ENCODE results near the gene TENM3.

The TENM3 gene

DNA sequence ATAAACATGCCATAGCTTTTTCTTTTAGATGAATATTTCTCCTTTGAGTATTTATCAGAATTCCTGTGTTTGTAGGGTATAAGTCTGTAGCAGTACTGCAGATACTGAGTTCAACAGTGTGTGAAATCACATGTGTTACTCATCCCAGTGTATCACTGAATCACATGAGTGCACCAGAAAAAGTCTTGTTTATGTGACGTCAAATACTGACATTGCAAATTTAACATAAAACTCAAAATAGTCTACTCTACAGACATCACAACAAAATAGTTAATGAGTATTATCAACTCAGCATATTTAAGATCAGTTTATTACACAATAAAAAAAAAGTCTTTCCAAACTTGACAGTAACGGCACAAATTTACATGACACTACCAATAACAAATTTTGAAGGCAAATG is 452.6 kb downstream of the TENM3 start:
- no peak overlapping the region for H3K4me3 ChIP-seq (replicated peaks in 1 of 2; ENCODE audit: low read depth in 2 of 2, low read length in 2 of 2)
- TF ChIP-seq, protein P1, sequence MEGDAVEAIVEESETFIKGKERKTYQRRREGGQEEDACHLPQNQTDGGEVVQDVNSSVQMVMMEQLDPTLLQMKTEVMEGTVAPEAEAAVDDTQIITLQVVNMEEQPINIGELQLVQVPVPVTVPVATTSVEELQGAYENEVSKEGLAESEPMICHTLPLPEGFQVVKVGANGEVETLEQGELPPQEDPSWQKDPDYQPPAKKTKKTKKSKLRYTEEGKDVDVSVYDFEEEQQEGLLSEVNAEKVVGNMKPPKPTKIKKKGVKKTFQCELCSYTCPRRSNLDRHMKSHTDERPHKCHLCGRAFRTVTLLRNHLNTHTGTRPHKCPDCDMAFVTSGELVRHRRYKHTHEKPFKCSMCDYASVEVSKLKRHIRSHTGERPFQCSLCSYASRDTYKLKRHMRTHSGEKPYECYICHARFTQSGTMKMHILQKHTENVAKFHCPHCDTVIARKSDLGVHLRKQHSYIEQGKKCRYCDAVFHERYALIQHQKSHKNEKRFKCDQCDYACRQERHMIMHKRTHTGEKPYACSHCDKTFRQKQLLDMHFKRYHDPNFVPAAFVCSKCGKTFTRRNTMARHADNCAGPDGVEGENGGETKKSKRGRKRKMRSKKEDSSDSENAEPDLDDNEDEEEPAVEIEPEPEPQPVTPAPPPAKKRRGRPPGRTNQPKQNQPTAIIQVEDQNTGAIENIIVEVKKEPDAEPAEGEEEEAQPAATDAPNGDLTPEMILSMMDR (IDR thresholded peaks at IDR 0.05; ENCODE audit: low read depth, low read length) = no peak
- DNase-seq (ENCODE audit: low read depth in 2 of 2) = no peak

DNA sequence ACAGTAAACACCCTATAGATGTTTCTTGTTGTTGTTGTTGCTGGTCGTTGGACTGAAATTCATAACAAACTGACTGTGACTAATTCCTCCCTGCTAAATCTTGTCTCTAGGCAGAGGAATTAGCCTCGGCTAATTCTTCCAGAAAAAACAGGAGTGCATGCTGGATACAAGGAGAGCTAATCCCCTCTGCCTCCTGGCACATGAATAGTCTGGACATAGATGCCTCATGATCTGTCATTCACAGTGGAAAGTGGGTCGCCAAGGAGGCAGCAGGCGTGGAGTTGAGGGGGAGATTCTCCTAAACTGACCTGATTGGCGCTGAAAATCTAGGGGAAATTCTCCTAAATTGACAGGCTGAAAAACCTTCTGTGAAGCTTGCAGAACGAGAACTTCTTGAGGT is 453.9 kb downstream of the TENM3 start:
- TF ChIP-seq, protein P1 (IDR thresholded peaks at IDR 0.05; ENCODE audit: low read depth, low read length) = no peak
- no peak for DNase-seq (ENCODE audit: low read depth in 2 of 2)
- no peak overlapping the region for H3K4me3 ChIP-seq (replicated peaks in 1 of 2; ENCODE audit: low read depth in 2 of 2, low read length in 2 of 2)

- DNase-seq (ENCODE audit: low read depth in 2 of 2) = no peak
- TF ChIP-seq, protein P1 (IDR thresholded peaks at IDR 0.05; ENCODE audit: low read depth, low read length) = no peak
- H3K4me3 ChIP-seq (replicated peaks in 1 of 2; ENCODE audit: low read depth in 2 of 2, low read length in 2 of 2) = no peak overlapping the region
Observed at GRCh38 chr4:182698212-182698611, 455.0 kb downstream of the TENM3 start.

DNA sequence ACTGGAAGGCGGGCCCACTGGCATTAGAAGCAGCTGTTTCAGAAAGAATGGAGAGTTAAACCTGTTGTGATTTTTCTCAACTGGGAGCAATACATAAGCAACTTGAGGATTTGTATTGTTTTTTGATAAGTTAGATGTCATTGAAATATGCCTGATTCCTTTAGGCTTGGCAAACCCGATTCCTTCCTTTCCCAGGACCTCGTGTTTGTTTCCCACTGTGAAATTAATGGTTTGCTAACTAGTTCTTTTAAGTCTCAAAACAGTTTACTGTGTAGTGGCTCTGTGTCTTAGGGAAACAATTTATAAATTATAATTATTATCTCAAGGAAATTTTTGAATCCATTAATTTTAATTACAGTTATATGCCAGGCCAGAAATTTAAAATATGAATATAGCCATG is 456.0 kb downstream of the TENM3 start:
- TF ChIP-seq, protein P1 (IDR thresholded peaks at IDR 0.05; ENCODE audit: low read depth, low read length) = no peak
- no peak overlapping the region for H3K4me3 ChIP-seq (replicated peaks in 1 of 2; ENCODE audit: low read depth in 2 of 2, low read length in 2 of 2)
- no peak for DNase-seq (ENCODE audit: low read depth in 2 of 2)

- no peak overlapping the region for H3K4me3 ChIP-seq (replicated peaks in 1 of 2; ENCODE audit: low read depth in 2 of 2, low read length in 2 of 2)
- peak in 1 of 2 donors; percentile 29 for DNase-seq (ENCODE audit: low read depth in 2 of 2)
- TF ChIP-seq, protein P1 (IDR thresholded peaks at IDR 0.05; ENCODE audit: low read depth, low read length) = no peak
Observed at GRCh38 chr4:182699795-182700194, 456.6 kb downstream of the TENM3 start.

GRCh38 chr4:182700362-182701160 is 457.4 kb downstream of the TENM3 start:
- TF ChIP-seq, protein P1 (IDR thresholded peaks at IDR 0.05; ENCODE audit: low read depth, low read length) = no peak
- no peak overlapping the region for H3K4me3 ChIP-seq (replicated peaks in 1 of 2; ENCODE audit: low read depth in 2 of 2, low read length in 2 of 2)
- no peak for DNase-seq (ENCODE audit: low read depth in 2 of 2)

- DNase-seq (ENCODE audit: low read depth in 2 of 2) = no peak
- TF ChIP-seq, protein P1 (IDR thresholded peaks at IDR 0.05; ENCODE audit: low read depth, low read length) = no peak
- H3K4me3 ChIP-seq (replicated peaks in 1 of 2; ENCODE audit: low read depth in 2 of 2, low read length in 2 of 2) = no peak overlapping the region
Observed at GRCh38 chr4:182704077-182704476, 460.9 kb downstream of the TENM3 start.
